Fibroblast of mammary gland (primary cell): Measurements from ENCODE around the gene ADAR.

Experiments
- DNase-seq: peaks from one replicate; pipeline ENCODE4 v3.0.0-alpha.2; 2010; ENCODE audit warnings: low read depth
- H3K4me3 ChIP-seq: 2 replicates; pipeline ENCODE4 v1.5.1; 2011; ENCODE audit warnings: low read depth, mild to moderate bottlenecking, low read length, moderate library complexity; ENCODE audit not compliant: control insufficient read depth
- CTCF ChIP-seq: conservative IDR thresholded peaks from 2 replicates; pipeline ENCODE4 v1.5.1; 2011; ENCODE audit warnings: low read depth, low read length, inconsistent platforms; ENCODE audit not compliant: control insufficient read depth, insufficient read depth

Gene ADAR

GRCh38 chr1:154607106-154607608 lies 829 bp downstream of the ADAR start:
- peak overlapping the region; percentile 82 for H3K4me3 ChIP-seq
- TF ChIP-seq CTCF, result no peak

GRCh38 chr1:154605534-154605933 lies 2.5 kb downstream of the ADAR start:
- DNase-seq, result no peak
- no peak overlapping the region for H3K4me3 ChIP-seq
- no peak for TF ChIP-seq CTCF

More at GRCh38 chr1:154607106-154607608, 829 bp downstream of the ADAR start:
- peak; percentile 58 for DNase-seq

- no peak for TF ChIP-seq CTCF
- H3K4me3 ChIP-seq, result no peak overlapping the region
- no peak for DNase-seq
Observed at GRCh38 chr1:154603317-154603716, 4.7 kb downstream of the ADAR start.

DNA sequence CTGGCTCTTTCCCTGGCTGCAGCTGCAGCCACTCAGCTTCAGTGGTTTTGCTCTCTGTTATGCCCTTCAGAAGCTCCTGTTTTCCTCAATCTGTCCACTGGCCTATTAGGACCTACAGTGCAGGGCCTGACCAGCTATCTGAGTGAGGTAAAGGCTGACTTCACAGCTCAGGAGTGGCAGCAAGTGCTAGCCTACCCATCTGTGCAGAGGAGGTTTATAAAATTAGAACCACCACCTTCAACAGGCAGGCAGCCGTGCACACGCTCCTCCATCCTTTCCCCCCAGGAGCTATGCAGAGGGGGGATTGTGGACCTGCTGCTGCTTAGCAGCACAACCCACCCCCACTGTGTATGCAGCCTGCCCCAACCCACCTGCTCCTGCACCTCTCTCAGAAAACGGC lies 8.3 kb downstream of the ADAR start:
- H3K4me3 ChIP-seq, result no peak overlapping the region
- peak; percentile 24 for DNase-seq
- TF ChIP-seq CTCF, result no peak

DNA sequence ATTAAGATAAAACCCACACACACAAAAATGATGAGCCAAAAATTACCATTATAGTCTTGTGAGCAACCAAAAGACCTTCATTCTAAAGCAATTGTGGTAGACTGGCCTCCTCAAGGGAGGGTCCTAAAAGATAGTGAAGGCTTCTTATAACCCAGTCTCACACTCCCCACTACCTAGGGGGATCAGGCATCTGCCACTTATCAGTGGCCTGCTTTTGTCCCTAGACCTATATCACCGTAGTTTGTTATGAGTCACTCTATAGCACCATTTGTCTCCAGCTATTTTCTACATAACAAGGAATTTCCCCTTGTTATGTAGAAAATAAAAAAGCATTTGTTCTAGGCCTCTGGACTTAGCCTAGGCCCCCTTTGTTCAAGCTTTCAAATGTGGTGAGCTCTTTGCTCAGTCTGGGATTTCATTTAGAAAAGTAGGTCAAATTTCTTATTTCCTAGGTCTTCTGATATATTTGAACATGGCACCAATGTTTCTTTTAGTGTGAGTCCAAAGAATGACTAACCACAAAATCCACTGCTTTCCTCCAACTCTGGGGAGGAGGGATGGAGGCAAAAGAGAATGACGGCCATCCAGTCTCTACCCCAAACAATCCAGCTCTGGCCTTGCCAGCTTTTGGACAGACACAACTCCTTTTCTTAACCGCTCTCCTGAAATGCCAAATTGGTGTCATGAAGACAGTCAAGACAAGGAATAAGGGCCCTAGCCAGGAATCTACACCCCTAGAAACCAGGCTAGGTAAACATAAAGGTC lies 8.9 kb downstream of the ADAR start:
- no peak overlapping the region for H3K4me3 ChIP-seq
- no peak for TF ChIP-seq CTCF
- peak; percentile 19 for DNase-seq

- DNase-seq, result peak; percentile 63
- H3K4me3 ChIP-seq, result no peak overlapping the region
- TF ChIP-seq CTCF, result no peak
Observed at GRCh38 chr1:154595621-154596020, 12.4 kb downstream of the ADAR start.
